Peyer's patch (tissue), 4 donors: ENCODE measurements around the gene RAD17.

ENCODE experiments used
- CTCF ChIP-seq, 6 experiments: fragments of 450-650 bp in 4 of 6; fragments of 200-600 bp in 2 of 6; sonication (generic) in 1 of 6; IDR thresholded peaks; one replicate each; pipeline ENCODE4 v1.5.1; 2017 to 2019; ENCODE audit warnings: antibody characterized with exemption in 6 of 6, mild to moderate bottlenecking in 3 of 6, moderate library complexity in 1 of 6
- POLR2A ChIP-seq, 2 donors: fragments of 450-650 bp; IDR thresholded peaks; one replicate each; pipeline ENCODE4 v1.5.1; 2017; ENCODE audit warnings: antibody characterized with exemption in 2 of 2, mild to moderate bottlenecking in 2 of 2, moderate library complexity in 2 of 2

GRCh38 chr5:69404659-69405330 lies 35.2 kb downstream of the RAD17 start:
- TF ChIP-seq POLR2A (IDR thresholded peaks at IDR 0.05), result no peak
- no peak for TF ChIP-seq CTCF (IDR thresholded peaks at IDR 0.05)
